GM12891 (cell line): ENCODE measurements around the gene DACH2.

Experiments used
- DNase-seq: peaks from one replicate; pipeline ENCODE4 v3.0.0; 2011; ENCODE audit warnings: low spot score; ENCODE audit not compliant: insufficient read length
- FAIRE-seq: peaks from 2 replicates; lab custom pipeline; 2011; peaks lifted over from hg19 to GRCh38; lab: Jason Lieb, UNC
- PAX5 ChIP-seq: IDR thresholded peaks from 2 replicates; pipeline ENCODE4 v1.6.1; 2011; ENCODE audit warnings: low read length, moderate library complexity, mild to moderate bottlenecking; ENCODE audit not compliant: insufficient read depth, severe bottlenecking
- POLR2A ChIP-seq: IDR thresholded peaks from 2 replicates; pipeline ENCODE4 v1.6.1; 2011; ENCODE audit warnings: low read depth, low read length, control low read depth
- POLR2AphosphoS5 ChIP-seq: IDR thresholded peaks from 2 replicates; pipeline ENCODE4 v1.6.1; 2011; ENCODE audit warnings: low read depth, low read length, control low read depth
- POU2F2 ChIP-seq: IDR thresholded peaks from 2 replicates; pipeline ENCODE4 v1.6.1; 2011; ENCODE audit warnings: low read depth, mild to moderate bottlenecking, control low read depth, low read length, moderate library complexity
- SPI1 ChIP-seq: IDR thresholded peaks from 2 replicates; pipeline ENCODE4 v1.6.1; 2011; ENCODE audit warnings: low read depth, low read length, control low read depth
- TAF1 ChIP-seq: IDR thresholded peaks from 2 replicates; pipeline ENCODE4 v1.6.1; 2011; ENCODE audit warnings: low read depth, low read length, control low read depth

DACH2 gene

GRCh38 chrX:86237482-86237881 lies 89.2 kb downstream of the DACH2 start:
- TF ChIP-seq POU2F2 (no peak), POLR2A (no peak), PAX5 (no peak), POLR2AphosphoS5 (no peak), TAF1 (no peak), SPI1 (no peak)
- FAIRE-seq (no peak), DNase-seq (no peak)

- DNase-seq = no peak
- no peak for TF ChIP-seq POLR2A
- TF ChIP-seq SPI1 = no peak
- TF ChIP-seq TAF1 = no peak
- no peak for TF ChIP-seq POLR2AphosphoS5
- no peak for TF ChIP-seq PAX5
- no peak for TF ChIP-seq POU2F2
- no peak for FAIRE-seq
These were observed 93.3 kb downstream of the DACH2 start for GRCh38 chrX:86241547-86241946.

GRCh38 chrX:86263526-86263925 lies 115.3 kb downstream of the DACH2 start:
- TF ChIP-seq POLR2A = no peak
- DNase-seq (no peak), FAIRE-seq (no peak)

- DNase-seq = no peak
- TF ChIP-seq SPI1 = no peak
- no peak for TF ChIP-seq POLR2A
- TF ChIP-seq PAX5 = no peak
- no peak for TF ChIP-seq POU2F2
- TF ChIP-seq POLR2AphosphoS5 = no peak
- TF ChIP-seq TAF1 = no peak
- FAIRE-seq = no peak
These were observed 147.0 kb downstream of the DACH2 start for GRCh38 chrX:86295293-86295692.

GRCh38 chrX:86322913-86323312 lies 174.7 kb downstream of the DACH2 start:
- no peak for TF ChIP-seq POLR2AphosphoS5
- TF ChIP-seq POLR2A = no peak
- no peak for TF ChIP-seq PAX5
- TF ChIP-seq SPI1 = no peak
- no peak for TF ChIP-seq POU2F2
- TF ChIP-seq TAF1 = no peak
- FAIRE-seq = no peak
- DNase-seq = no peak

- TF ChIP-seq SPI1 (no peak), PAX5 (no peak), POLR2A (no peak), POU2F2 (no peak), POLR2AphosphoS5 (no peak), TAF1 (no peak)
- FAIRE-seq = no peak
These were observed 180.9 kb downstream of the DACH2 start for GRCh38 chrX:86329174-86329573.

GRCh38 chrX:86348669-86349068 lies 200.4 kb downstream of the DACH2 start:
- no peak for DNase-seq
- FAIRE-seq = no peak
- no peak for TF ChIP-seq POU2F2
- TF ChIP-seq PAX5 = no peak
- TF ChIP-seq POLR2AphosphoS5 = no peak
- no peak for TF ChIP-seq TAF1
- no peak for TF ChIP-seq SPI1
- TF ChIP-seq POLR2A = no peak

More at GRCh38 chrX:86329174-86329573, 180.9 kb downstream of the DACH2 start:
- DNase-seq = no peak

GRCh38 chrX:86349115-86349514 lies 200.9 kb downstream of the DACH2 start:
- no peak for TF ChIP-seq SPI1
- TF ChIP-seq POLR2AphosphoS5 = no peak
- no peak for TF ChIP-seq TAF1
- no peak for TF ChIP-seq POU2F2
- no peak for FAIRE-seq

GRCh38 chrX:86369847-86370630 lies 221.8 kb downstream of the DACH2 start:
- DNase-seq = no peak
- FAIRE-seq = no peak
- TF ChIP-seq PAX5 (no peak), TAF1 (no peak)

More at GRCh38 chrX:86349115-86349514, 200.9 kb downstream of the DACH2 start:
- no peak for DNase-seq

- no peak for DNase-seq
- no peak for FAIRE-seq
- TF ChIP-seq POLR2A (no peak), SPI1 (no peak), POLR2AphosphoS5 (no peak), TAF1 (no peak), POU2F2 (no peak), PAX5 (no peak)
These were observed 222.7 kb downstream of the DACH2 start for GRCh38 chrX:86370927-86371326.
